ENCODE measurements around the gene GALNTL6.

The GALNTL6 gene

GRCh38 chr4:171928336-171928735 is 115.1 kb downstream of the GALNTL6 start:
- TF ChIP-seq GATA1 (IDR thresholded peaks at IDR 0.05; ENCODE audit: low read depth, low read length) (no peak), POLR2A (IDR thresholded peaks at IDR 0.05; ENCODE audit: low read length) (no peak)
- DNase-seq = no peak

GRCh38 chr4:171929477-171929876 is 116.3 kb downstream of the GALNTL6 start:
- no peak for DNase-seq
- TF ChIP-seq GATA1 (IDR thresholded peaks at IDR 0.05; ENCODE audit: low read depth, low read length) = no peak
- no peak for TF ChIP-seq POLR2A (IDR thresholded peaks at IDR 0.05; ENCODE audit: low read length)

GRCh38 chr4:171929907-171930306 is 116.7 kb downstream of the GALNTL6 start:
- no peak for TF ChIP-seq POLR2A (IDR thresholded peaks at IDR 0.05; ENCODE audit: low read length)
- no peak for TF ChIP-seq GATA1 (IDR thresholded peaks at IDR 0.05; ENCODE audit: low read depth, low read length)
- no peak for DNase-seq

GRCh38 chr4:171932238-171932637 is 119.0 kb downstream of the GALNTL6 start:
- DNase-seq = no peak
- TF ChIP-seq GATA1 (IDR thresholded peaks at IDR 0.05; ENCODE audit: low read depth, low read length) (no peak), POLR2A (IDR thresholded peaks at IDR 0.05; ENCODE audit: low read length) (no peak)

GRCh38 chr4:171940656-171941055 is 127.5 kb downstream of the GALNTL6 start:
- TF ChIP-seq GATA1 (IDR thresholded peaks at IDR 0.05; ENCODE audit: low read depth, low read length) = no peak
- TF ChIP-seq POLR2A (IDR thresholded peaks at IDR 0.05; ENCODE audit: low read length) = no peak

GRCh38 chr4:171947400-171947799 is 134.2 kb downstream of the GALNTL6 start:
- TF ChIP-seq POLR2A (IDR thresholded peaks at IDR 0.05; ENCODE audit: low read length) (no peak), GATA1 (IDR thresholded peaks at IDR 0.05; ENCODE audit: low read depth, low read length) (no peak)
- no peak for DNase-seq

More at GRCh38 chr4:171940656-171941055, 127.5 kb downstream of the GALNTL6 start:
- no peak for DNase-seq

GRCh38 chr4:171948038-171948437 is 134.8 kb downstream of the GALNTL6 start:
- TF ChIP-seq GATA1 (IDR thresholded peaks at IDR 0.05; ENCODE audit: low read depth, low read length) (no peak), POLR2A (IDR thresholded peaks at IDR 0.05; ENCODE audit: low read length) (no peak)
- DNase-seq = no peak

GRCh38 chr4:171954650-171955049 is 141.4 kb downstream of the GALNTL6 start:
- DNase-seq = peak in 1 of 2 experiments; percentile 1
- TF ChIP-seq POLR2A (IDR thresholded peaks at IDR 0.05; ENCODE audit: low read length) (no peak), GATA1 (IDR thresholded peaks at IDR 0.05; ENCODE audit: low read depth, low read length) (no peak)

- TF ChIP-seq GATA1 (IDR thresholded peaks at IDR 0.05; ENCODE audit: low read depth, low read length) = no peak
- TF ChIP-seq POLR2A (IDR thresholded peaks at IDR 0.05; ENCODE audit: low read length) = no peak
- DNase-seq = no peak
Measured at GRCh38 chr4:171956678-171957077, 143.5 kb downstream of the GALNTL6 start.

- DNase-seq = no peak
Measured at GRCh38 chr4:171962110-171962509, 148.9 kb downstream of the GALNTL6 start.

GRCh38 chr4:171966356-171966755 is 153.2 kb downstream of the GALNTL6 start:
- TF ChIP-seq POLR2A (IDR thresholded peaks at IDR 0.05; ENCODE audit: low read length) = no peak
- no peak for TF ChIP-seq GATA1 (IDR thresholded peaks at IDR 0.05; ENCODE audit: low read depth, low read length)
- no peak for DNase-seq

More at GRCh38 chr4:171962110-171962509, 148.9 kb downstream of the GALNTL6 start:
- TF ChIP-seq GATA1 (IDR thresholded peaks at IDR 0.05; ENCODE audit: low read depth, low read length) = no peak
- TF ChIP-seq POLR2A (IDR thresholded peaks at IDR 0.05; ENCODE audit: low read length) = no peak

- DNase-seq = peak; percentile 53 to 82
- TF ChIP-seq POLR2A (IDR thresholded peaks at IDR 0.05; ENCODE audit: low read length) (no peak), GATA1 (IDR thresholded peaks at IDR 0.05; ENCODE audit: low read depth, low read length) (no peak)
Measured at GRCh38 chr4:171978216-171978615, 165.0 kb downstream of the GALNTL6 start.

GRCh38 chr4:171979461-171979860 is 166.3 kb downstream of the GALNTL6 start:
- DNase-seq = no peak
- no peak for TF ChIP-seq GATA1 (IDR thresholded peaks at IDR 0.05; ENCODE audit: low read depth, low read length)

- TF ChIP-seq GATA1 (IDR thresholded peaks at IDR 0.05; ENCODE audit: low read depth, low read length) (no peak), POLR2A (IDR thresholded peaks at IDR 0.05; ENCODE audit: low read length) (no peak)
- DNase-seq = no peak
Measured at GRCh38 chr4:171981185-171981584, 168.0 kb downstream of the GALNTL6 start.

- DNase-seq = no peak
- TF ChIP-seq GATA1 (IDR thresholded peaks at IDR 0.05; ENCODE audit: low read depth, low read length) (no peak), POLR2A (IDR thresholded peaks at IDR 0.05; ENCODE audit: low read length) (no peak)
Measured at GRCh38 chr4:171983935-171984805, 171.0 kb downstream of the GALNTL6 start.
